ENCODE data around the gene CKS2. TPM values are rescaled to one million over a fixed set of nuclear protein-coding genes. Genes with fewer than 3 reads are reported as not detected.

CKS2 gene
- total and polyA plus RNA-seq, 2 experiments from 2014 or later = 512 to 1,783 TPM

GRCh38 chr9:89357331-89358197 lies 46.6 kb downstream of the CKS2 start:
- no peak for TF ChIP-seq POLR2AphosphoS5 (IDR thresholded peaks at IDR 0.05; ENCODE audit: low read depth)
- no peak for TF ChIP-seq NANOG (IDR thresholded peaks at IDR 0.05; ENCODE audit: borderline replicate concordance)
- no peak for TF ChIP-seq ZNF331 (CRISPR knock-in tag; IDR thresholded peaks at IDR 0.05; ENCODE audit: low read depth)
- TF ChIP-seq, protein P1, sequence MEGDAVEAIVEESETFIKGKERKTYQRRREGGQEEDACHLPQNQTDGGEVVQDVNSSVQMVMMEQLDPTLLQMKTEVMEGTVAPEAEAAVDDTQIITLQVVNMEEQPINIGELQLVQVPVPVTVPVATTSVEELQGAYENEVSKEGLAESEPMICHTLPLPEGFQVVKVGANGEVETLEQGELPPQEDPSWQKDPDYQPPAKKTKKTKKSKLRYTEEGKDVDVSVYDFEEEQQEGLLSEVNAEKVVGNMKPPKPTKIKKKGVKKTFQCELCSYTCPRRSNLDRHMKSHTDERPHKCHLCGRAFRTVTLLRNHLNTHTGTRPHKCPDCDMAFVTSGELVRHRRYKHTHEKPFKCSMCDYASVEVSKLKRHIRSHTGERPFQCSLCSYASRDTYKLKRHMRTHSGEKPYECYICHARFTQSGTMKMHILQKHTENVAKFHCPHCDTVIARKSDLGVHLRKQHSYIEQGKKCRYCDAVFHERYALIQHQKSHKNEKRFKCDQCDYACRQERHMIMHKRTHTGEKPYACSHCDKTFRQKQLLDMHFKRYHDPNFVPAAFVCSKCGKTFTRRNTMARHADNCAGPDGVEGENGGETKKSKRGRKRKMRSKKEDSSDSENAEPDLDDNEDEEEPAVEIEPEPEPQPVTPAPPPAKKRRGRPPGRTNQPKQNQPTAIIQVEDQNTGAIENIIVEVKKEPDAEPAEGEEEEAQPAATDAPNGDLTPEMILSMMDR (conservative IDR thresholded peaks at IDR 0.05; ENCODE audit: low read depth in 2 of 2) = no peak
- no peak for TF ChIP-seq EZH2 (IDR thresholded peaks at IDR 0.05; ENCODE audit: low read depth, unreplicated experiment)
- TF ChIP-seq, protein P2, sequence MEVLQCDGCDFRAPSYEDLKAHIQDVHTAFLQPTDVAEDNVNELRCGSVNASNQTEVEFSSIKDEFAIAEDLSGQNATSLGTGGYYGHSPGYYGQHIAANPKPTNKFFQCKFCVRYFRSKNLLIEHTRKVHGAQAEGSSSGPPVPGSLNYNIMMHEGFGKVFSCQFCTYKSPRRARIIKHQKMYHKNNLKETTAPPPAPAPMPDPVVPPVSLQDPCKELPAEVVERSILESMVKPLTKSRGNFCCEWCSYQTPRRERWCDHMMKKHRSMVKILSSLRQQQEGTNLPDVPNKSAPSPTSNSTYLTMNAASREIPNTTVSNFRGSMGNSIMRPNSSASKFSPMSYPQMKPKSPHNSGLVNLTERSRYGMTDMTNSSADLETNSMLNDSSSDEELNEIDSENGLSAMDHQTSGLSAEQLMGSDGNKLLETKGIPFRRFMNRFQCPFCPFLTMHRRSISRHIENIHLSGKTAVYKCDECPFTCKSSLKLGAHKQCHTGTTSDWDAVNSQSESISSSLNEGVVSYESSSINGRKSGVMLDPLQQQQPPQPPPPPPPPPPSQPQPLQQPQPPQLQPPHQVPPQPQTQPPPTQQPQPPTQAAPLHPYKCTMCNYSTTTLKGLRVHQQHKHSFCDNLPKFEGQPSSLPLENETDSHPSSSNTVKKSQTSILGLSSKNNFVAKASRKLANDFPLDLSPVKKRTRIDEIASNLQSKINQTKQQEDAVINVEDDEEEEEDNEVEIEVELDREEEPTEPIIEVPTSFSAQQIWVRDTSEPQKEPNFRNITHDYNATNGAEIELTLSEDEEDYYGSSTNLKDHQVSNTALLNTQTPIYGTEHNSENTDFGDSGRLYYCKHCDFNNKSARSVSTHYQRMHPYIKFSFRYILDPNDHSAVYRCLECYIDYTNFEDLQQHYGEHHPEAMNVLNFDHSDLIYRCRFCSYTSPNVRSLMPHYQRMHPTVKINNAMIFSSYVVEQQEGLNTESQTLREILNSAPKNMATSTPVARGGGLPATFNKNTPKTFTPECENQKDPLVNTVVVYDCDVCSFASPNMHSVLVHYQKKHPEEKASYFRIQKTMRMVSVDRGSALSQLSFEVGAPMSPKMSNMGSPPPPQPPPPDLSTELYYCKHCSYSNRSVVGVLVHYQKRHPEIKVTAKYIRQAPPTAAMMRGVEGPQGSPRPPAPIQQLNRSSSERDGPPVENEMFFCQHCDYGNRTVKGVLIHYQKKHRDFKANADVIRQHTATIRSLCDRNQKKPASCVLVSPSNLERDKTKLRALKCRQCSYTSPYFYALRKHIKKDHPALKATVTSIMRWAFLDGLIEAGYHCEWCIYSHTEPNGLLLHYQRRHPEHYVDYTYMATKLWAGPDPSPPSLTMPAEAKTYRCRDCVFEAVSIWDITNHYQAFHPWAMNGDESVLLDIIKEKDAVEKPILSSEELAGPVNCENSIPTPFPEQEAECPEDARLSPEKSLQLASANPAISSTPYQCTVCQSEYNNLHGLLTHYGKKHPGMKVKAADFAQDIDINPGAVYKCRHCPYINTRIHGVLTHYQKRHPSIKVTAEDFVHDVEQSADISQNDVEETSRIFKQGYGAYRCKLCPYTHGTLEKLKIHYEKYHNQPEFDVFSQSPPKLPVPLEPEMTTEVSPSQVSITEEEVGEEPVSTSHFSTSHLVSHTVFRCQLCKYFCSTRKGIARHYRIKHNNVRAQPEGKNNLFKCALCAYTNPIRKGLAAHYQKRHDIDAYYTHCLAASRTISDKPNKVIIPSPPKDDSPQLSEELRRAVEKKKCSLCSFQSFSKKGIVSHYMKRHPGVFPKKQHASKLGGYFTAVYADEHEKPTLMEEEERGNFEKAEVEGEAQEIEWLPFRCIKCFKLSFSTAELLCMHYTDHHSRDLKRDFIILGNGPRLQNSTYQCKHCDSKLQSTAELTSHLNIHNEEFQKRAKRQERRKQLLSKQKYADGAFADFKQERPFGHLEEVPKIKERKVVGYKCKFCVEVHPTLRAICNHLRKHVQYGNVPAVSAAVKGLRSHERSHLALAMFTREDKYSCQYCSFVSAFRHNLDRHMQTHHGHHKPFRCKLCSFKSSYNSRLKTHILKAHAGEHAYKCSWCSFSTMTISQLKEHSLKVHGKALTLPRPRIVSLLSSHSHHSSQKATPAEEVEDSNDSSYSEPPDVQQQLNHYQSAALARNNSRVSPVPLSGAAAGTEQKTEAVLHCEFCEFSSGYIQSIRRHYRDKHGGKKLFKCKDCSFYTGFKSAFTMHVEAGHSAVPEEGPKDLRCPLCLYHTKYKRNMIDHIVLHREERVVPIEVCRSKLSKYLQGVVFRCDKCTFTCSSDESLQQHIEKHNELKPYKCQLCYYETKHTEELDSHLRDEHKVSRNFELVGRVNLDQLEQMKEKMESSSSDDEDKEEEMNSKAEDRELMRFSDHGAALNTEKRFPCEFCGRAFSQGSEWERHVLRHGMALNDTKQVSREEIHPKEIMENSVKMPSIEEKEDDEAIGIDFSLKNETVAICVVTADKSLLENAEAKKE (CRISPR knock-in tag; IDR thresholded peaks at IDR 0.05) = no peak
- no peak for TF ChIP-seq JUNB (IDR thresholded peaks at IDR 0.05; ENCODE audit: unreplicated experiment)
- no peak for TF ChIP-seq REST (IDR thresholded peaks at IDR 0.05; ENCODE audit: unreplicated experiment)
- no peak for TF ChIP-seq ZNF114 (CRISPR knock-in tag; IDR thresholded peaks at IDR 0.05)
- TF ChIP-seq STAT1 (IDR thresholded peaks at IDR 0.05; ENCODE audit: unreplicated experiment) = no peak
- TF ChIP-seq, protein P3, sequence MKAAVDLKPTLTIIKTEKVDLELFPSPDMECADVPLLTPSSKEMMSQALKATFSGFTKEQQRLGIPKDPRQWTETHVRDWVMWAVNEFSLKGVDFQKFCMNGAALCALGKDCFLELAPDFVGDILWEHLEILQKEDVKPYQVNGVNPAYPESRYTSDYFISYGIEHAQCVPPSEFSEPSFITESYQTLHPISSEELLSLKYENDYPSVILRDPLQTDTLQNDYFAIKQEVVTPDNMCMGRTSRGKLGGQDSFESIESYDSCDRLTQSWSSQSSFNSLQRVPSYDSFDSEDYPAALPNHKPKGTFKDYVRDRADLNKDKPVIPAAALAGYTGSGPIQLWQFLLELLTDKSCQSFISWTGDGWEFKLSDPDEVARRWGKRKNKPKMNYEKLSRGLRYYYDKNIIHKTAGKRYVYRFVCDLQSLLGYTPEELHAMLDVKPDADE (IDR thresholded peaks at IDR 0.05) = no peak
- TF ChIP-seq EZH2phosphoT487 (IDR thresholded peaks at IDR 0.05; ENCODE audit: unreplicated experiment) = no peak
- TF ChIP-seq CREB1 (CRISPR knock-in tag; IDR thresholded peaks at IDR 0.05; ENCODE audit: low read depth) = no peak
- Mint-ChIP-seq H3K9me3 (no peaks in the 10 kb centered on the region), H3K36me3 (ENCODE audit: low read depth) (peaks cover 96% of the 10 kb centered on the region), H3K4me1 (no peaks in the 10 kb centered on the region), H3K4me3 (no peak overlapping the region), H3K27me3 (ENCODE audit: insufficient read depth, low read depth, poor library complexity) (peaks cover 3% of the 10 kb centered on the region), H3K27ac (no peak overlapping the region)
- no peaks in the 10 kb centered on the region for H3K9me2 ChIP-seq (ENCODE audit: insufficient read depth)
- H3K4me1 ChIP-seq (ENCODE audit: insufficient read depth) = no peaks in the 10 kb centered on the region
- H2AFZ ChIP-seq = no peak overlapping the region
- H3K36me3 ChIP-seq (ENCODE audit: insufficient read depth) = peaks cover 50% of the 10 kb centered on the region
- DNase-seq (ENCODE audit: low spot score) = no peak
- no peak overlapping the region for H3K4me3 ChIP-seq
- no peaks in the 10 kb centered on the region for H3K27me3 ChIP-seq (ENCODE audit: insufficient read depth)
- H3F3A ChIP-seq (replicated peaks; ENCODE audit: low read depth) = no peaks in the 10 kb centered on the region
- peaks cover 18% of the 10 kb centered on the region; the same call in 1 of the 2 replicates for H4K20me1 ChIP-seq (replicated peaks; ENCODE audit: insufficient read depth)
- no peak for ATAC-seq
- no peak overlapping the region for H3K4me2 ChIP-seq
- H3K79me2 ChIP-seq (replicated peaks; ENCODE audit: insufficient read depth) = peaks cover 3% of the 10 kb centered on the region; the same call in 1 of the 2 replicates
- no peak overlapping the region for H3K27ac ChIP-seq (ENCODE audit: low read depth)
